GM23338 (cell line): ENCODE data around the gene NUDT4.

Experiments
- CREB1 ChIP-seq: fragments of 250-450 bp; sonication (Bioruptor Pico); IDR thresholded peaks from 2 replicates; pipeline ENCODE4 v1.5.0; 2020; ENCODE audit warnings: low read depth, mild to moderate bottlenecking, moderate library complexity
- EZH2phosphoT487 ChIP-seq: fragments of 200-600 bp; sonication (generic); IDR thresholded peaks from one replicate; pipeline ENCODE4 v1.8.1; 2018; ENCODE audit warnings: antibody characterized with exemption; ENCODE audit not compliant: unreplicated experiment
- POLR2AphosphoS5 ChIP-seq: IDR thresholded peaks from 2 replicates; pipeline ENCODE4 v1.6.1; 2016; ENCODE audit warnings: antibody characterized with exemption, low read depth
- REST ChIP-seq: IDR thresholded peaks from one replicate; pipeline ENCODE4 v1.6.1; 2018; ENCODE audit warnings: antibody characterized with exemption; ENCODE audit not compliant: unreplicated experiment
- TF ChIP-seq, protein P1 (sequence below), 2 experiments: fragments of 200-600 bp in 1 of 2; sonication (generic) in 1 of 2; conservative IDR thresholded peaks; 2 replicates each; pipeline versions ENCODE4 v1.5.1 to v1.6.1; 2016 to 2017; ENCODE audit warnings: antibody characterized with exemption in 2 of 2, low read depth in 2 of 2, mild to moderate bottlenecking in 2 of 2, moderate library complexity in 1 of 2
- TF ChIP-seq, protein P2 (sequence below): fragments of 250-450 bp; sonication (Bioruptor Pico); IDR thresholded peaks from 2 replicates; pipeline ENCODE4 v1.5.0; 2020; ENCODE audit warnings: mild to moderate bottlenecking, moderate library complexity

GRCh38 chr12:93369505-93369904, 8.2 kb upstream of the NUDT4 start:
- TF ChIP-seq, protein P1, sequence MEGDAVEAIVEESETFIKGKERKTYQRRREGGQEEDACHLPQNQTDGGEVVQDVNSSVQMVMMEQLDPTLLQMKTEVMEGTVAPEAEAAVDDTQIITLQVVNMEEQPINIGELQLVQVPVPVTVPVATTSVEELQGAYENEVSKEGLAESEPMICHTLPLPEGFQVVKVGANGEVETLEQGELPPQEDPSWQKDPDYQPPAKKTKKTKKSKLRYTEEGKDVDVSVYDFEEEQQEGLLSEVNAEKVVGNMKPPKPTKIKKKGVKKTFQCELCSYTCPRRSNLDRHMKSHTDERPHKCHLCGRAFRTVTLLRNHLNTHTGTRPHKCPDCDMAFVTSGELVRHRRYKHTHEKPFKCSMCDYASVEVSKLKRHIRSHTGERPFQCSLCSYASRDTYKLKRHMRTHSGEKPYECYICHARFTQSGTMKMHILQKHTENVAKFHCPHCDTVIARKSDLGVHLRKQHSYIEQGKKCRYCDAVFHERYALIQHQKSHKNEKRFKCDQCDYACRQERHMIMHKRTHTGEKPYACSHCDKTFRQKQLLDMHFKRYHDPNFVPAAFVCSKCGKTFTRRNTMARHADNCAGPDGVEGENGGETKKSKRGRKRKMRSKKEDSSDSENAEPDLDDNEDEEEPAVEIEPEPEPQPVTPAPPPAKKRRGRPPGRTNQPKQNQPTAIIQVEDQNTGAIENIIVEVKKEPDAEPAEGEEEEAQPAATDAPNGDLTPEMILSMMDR (conservative IDR thresholded peaks at IDR 0.05; ENCODE audit: low read depth in 2 of 2) = no peak
- TF ChIP-seq POLR2AphosphoS5 (no peak), CREB1 (CRISPR knock-in tag) (no peak), EZH2phosphoT487 (no peak), REST (no peak)
- TF ChIP-seq, protein P2, sequence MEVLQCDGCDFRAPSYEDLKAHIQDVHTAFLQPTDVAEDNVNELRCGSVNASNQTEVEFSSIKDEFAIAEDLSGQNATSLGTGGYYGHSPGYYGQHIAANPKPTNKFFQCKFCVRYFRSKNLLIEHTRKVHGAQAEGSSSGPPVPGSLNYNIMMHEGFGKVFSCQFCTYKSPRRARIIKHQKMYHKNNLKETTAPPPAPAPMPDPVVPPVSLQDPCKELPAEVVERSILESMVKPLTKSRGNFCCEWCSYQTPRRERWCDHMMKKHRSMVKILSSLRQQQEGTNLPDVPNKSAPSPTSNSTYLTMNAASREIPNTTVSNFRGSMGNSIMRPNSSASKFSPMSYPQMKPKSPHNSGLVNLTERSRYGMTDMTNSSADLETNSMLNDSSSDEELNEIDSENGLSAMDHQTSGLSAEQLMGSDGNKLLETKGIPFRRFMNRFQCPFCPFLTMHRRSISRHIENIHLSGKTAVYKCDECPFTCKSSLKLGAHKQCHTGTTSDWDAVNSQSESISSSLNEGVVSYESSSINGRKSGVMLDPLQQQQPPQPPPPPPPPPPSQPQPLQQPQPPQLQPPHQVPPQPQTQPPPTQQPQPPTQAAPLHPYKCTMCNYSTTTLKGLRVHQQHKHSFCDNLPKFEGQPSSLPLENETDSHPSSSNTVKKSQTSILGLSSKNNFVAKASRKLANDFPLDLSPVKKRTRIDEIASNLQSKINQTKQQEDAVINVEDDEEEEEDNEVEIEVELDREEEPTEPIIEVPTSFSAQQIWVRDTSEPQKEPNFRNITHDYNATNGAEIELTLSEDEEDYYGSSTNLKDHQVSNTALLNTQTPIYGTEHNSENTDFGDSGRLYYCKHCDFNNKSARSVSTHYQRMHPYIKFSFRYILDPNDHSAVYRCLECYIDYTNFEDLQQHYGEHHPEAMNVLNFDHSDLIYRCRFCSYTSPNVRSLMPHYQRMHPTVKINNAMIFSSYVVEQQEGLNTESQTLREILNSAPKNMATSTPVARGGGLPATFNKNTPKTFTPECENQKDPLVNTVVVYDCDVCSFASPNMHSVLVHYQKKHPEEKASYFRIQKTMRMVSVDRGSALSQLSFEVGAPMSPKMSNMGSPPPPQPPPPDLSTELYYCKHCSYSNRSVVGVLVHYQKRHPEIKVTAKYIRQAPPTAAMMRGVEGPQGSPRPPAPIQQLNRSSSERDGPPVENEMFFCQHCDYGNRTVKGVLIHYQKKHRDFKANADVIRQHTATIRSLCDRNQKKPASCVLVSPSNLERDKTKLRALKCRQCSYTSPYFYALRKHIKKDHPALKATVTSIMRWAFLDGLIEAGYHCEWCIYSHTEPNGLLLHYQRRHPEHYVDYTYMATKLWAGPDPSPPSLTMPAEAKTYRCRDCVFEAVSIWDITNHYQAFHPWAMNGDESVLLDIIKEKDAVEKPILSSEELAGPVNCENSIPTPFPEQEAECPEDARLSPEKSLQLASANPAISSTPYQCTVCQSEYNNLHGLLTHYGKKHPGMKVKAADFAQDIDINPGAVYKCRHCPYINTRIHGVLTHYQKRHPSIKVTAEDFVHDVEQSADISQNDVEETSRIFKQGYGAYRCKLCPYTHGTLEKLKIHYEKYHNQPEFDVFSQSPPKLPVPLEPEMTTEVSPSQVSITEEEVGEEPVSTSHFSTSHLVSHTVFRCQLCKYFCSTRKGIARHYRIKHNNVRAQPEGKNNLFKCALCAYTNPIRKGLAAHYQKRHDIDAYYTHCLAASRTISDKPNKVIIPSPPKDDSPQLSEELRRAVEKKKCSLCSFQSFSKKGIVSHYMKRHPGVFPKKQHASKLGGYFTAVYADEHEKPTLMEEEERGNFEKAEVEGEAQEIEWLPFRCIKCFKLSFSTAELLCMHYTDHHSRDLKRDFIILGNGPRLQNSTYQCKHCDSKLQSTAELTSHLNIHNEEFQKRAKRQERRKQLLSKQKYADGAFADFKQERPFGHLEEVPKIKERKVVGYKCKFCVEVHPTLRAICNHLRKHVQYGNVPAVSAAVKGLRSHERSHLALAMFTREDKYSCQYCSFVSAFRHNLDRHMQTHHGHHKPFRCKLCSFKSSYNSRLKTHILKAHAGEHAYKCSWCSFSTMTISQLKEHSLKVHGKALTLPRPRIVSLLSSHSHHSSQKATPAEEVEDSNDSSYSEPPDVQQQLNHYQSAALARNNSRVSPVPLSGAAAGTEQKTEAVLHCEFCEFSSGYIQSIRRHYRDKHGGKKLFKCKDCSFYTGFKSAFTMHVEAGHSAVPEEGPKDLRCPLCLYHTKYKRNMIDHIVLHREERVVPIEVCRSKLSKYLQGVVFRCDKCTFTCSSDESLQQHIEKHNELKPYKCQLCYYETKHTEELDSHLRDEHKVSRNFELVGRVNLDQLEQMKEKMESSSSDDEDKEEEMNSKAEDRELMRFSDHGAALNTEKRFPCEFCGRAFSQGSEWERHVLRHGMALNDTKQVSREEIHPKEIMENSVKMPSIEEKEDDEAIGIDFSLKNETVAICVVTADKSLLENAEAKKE (CRISPR knock-in tag) = no peak
